Measurements from ENCODE around the gene MAD2L2. TPM values are rescaled to one million over a fixed set of nuclear protein-coding genes. Genes with fewer than 3 reads are reported as not detected.

The MAD2L2 gene
- total and polyA plus RNA-seq, 9 of the 15 experiments (the other 6 are each of a cell fraction or from before 2014, with no cell fraction given): 12.4 to 286 (median 143) TPM

DNA sequence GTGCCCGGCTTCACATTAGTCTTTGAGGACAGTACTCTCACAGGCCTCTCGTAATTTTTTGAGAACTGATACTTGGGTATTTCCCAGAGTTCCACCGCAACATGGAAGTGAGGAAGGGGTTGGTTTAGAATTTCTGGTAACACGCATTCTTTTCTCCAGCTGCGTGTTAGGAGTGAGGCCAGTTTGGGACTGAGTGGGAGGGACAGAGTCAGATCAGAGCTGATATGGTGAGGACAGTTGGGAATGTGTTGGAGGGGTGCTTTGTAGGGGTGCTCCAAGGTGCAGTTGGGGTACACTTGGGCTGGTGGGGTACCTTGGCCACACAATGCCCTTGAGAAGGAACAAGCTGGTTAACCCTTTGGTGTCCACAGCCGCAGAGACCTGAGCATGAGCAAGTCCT lies 10.2 kb downstream of the MAD2L2 start (continued):
- TF ChIP-seq, protein P1, sequence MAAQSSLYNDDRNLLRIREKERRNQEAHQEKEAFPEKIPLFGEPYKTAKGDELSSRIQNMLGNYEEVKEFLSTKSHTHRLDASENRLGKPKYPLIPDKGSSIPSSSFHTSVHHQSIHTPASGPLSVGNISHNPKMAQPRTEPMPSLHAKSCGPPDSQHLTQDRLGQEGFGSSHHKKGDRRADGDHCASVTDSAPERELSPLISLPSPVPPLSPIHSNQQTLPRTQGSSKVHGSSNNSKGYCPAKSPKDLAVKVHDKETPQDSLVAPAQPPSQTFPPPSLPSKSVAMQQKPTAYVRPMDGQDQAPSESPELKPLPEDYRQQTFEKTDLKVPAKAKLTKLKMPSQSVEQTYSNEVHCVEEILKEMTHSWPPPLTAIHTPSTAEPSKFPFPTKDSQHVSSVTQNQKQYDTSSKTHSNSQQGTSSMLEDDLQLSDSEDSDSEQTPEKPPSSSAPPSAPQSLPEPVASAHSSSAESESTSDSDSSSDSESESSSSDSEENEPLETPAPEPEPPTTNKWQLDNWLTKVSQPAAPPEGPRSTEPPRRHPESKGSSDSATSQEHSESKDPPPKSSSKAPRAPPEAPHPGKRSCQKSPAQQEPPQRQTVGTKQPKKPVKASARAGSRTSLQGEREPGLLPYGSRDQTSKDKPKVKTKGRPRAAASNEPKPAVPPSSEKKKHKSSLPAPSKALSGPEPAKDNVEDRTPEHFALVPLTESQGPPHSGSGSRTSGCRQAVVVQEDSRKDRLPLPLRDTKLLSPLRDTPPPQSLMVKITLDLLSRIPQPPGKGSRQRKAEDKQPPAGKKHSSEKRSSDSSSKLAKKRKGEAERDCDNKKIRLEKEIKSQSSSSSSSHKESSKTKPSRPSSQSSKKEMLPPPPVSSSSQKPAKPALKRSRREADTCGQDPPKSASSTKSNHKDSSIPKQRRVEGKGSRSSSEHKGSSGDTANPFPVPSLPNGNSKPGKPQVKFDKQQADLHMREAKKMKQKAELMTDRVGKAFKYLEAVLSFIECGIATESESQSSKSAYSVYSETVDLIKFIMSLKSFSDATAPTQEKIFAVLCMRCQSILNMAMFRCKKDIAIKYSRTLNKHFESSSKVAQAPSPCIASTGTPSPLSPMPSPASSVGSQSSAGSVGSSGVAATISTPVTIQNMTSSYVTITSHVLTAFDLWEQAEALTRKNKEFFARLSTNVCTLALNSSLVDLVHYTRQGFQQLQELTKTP (IDR thresholded peaks at IDR 0.05; ENCODE audit: low read depth in 1 of 2, partially characterized antibody in 2 of 2): peak in 1 of 2 experiments; percentile 59
- TF ChIP-seq ZBTB17 (CRISPR knock-in tag; IDR thresholded peaks at IDR 0.05) (no peak; the same call in 1 of the 2 replicates), ZNF584 (CRISPR knock-in tag; IDR thresholded peaks at IDR 0.05; ENCODE audit: low read depth) (0 out of 2 replicates have a peak, but pooled peaks have one; percentile 25), HLTF (IDR thresholded peaks at IDR 0.05) (no peak), U2AF2 (optimal IDR thresholded peaks at IDR 0.05; ENCODE audit: low read depth, low read length) (no peak), TAF15 (IDR thresholded peaks at IDR 0.05; ENCODE audit: low read depth, low read length) (no peak), SMAD4 (CRISPR knock-in tag; conservative IDR thresholded peaks at IDR 0.05) (0 out of 2 replicates have a peak, but pooled peaks have one; percentile 15), PHF21A (IDR thresholded peaks at IDR 0.05; ENCODE audit: borderline replicate concordance, low read depth) (no peak), MTA1 (IDR thresholded peaks at IDR 0.05; ENCODE audit: borderline replicate concordance) (peak; percentile 65; the same call in 1 of the 2 replicates), NFE2 (IDR thresholded peaks at IDR 0.05; ENCODE audit: low read depth) (0 out of 2 replicates have a peak, but pooled peaks have one; percentile 3), POLR2B (IDR thresholded peaks at IDR 0.05; ENCODE audit: low read depth, partially characterized antibody) (peak; percentile 16), MTA2 (IDR thresholded peaks at IDR 0.05; ENCODE audit: low read depth) (0 out of 2 replicates have a peak, but pooled peaks have one; percentile 20), TEAD1 (CRISPR knock-in tag; IDR thresholded peaks at IDR 0.05) (peak in 1 of 2 experiments; percentile 55; a peak in 2 of 4 replicates), SMARCE1 (IDR thresholded peaks at IDR 0.05) (peak; percentile 45; the same call in 1 of the 2 replicates), HDAC1 (IDR thresholded peaks at IDR 0.05) (peak in 1 of 2 experiments; percentile 58; a peak in 2 of 4 replicates)
- TF ChIP-seq, protein P2, sequence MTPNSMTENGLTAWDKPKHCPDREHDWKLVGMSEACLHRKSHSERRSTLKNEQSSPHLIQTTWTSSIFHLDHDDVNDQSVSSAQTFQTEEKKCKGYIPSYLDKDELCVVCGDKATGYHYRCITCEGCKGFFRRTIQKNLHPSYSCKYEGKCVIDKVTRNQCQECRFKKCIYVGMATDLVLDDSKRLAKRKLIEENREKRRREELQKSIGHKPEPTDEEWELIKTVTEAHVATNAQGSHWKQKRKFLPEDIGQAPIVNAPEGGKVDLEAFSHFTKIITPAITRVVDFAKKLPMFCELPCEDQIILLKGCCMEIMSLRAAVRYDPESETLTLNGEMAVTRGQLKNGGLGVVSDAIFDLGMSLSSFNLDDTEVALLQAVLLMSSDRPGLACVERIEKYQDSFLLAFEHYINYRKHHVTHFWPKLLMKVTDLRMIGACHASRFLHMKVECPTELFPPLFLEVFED (CRISPR knock-in tag; conservative IDR thresholded peaks at IDR 0.05): peak; percentile 59; the same call in 1 of the 2 replicates
- TF ChIP-seq, protein P3, sequence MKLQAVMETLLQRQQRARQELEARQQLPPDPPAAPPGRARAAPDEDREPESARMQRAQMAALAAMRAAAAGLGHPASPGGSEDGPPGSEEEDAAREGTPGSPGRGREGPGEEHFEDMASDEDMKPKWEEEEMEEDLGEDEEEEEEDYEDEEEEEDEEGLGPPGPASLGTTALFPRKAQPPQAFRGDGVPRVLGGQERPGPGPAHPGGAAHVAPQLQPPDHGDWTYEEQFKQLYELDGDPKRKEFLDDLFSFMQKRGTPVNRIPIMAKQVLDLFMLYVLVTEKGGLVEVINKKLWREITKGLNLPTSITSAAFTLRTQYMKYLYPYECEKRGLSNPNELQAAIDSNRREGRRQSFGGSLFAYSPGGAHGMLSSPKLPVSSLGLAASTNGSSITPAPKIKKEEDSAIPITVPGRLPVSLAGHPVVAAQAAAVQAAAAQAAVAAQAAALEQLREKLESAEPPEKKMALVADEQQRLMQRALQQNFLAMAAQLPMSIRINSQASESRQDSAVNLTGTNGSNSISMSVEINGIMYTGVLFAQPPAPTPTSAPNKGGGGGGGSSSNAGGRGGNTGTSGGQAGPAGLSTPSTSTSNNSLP (IDR thresholded peaks at IDR 0.05; ENCODE audit: borderline replicate concordance, low read depth, low read length): no peak
- TF ChIP-seq, protein P4, sequence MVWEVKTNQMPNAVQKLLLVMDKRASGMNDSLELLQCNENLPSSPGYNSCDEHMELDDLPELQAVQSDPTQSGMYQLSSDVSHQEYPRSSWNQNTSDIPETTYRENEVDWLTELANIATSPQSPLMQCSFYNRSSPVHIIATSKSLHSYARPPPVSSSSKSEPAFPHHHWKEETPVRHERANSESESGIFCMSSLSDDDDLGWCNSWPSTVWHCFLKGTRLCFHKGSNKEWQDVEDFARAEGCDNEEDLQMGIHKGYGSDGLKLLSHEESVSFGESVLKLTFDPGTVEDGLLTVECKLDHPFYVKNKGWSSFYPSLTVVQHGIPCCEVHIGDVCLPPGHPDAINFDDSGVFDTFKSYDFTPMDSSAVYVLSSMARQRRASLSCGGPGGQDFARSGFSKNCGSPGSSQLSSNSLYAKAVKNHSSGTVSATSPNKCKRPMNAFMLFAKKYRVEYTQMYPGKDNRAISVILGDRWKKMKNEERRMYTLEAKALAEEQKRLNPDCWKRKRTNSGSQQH (CRISPR knock-in tag; IDR thresholded peaks at IDR 0.05): peak; percentile 94
- TF ChIP-seq, protein P5, sequence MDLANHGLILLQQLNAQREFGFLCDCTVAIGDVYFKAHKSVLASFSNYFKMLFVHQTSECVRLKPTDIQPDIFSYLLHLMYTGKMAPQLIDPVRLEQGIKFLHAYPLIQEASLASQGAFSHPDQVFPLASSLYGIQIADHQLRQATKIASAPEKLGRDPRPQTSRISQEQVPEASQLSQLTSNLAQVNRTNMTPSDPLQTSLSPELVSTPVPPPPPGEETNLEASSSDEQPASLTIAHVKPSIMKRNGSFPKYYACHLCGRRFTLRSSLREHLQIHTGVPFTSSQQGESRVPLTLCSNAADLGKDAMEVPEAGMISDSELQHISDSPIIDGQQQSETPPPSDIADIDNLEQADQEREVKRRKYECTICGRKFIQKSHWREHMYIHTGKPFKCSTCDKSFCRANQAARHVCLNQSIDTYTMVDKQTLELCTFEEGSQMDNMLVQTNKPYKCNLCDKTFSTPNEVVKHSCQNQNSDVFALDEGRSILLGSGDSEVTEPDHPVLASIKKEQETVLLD (IDR thresholded peaks at IDR 0.05): peak; percentile 62; the same call in 1 of the 2 replicates
